NCI-H69 (cell line): Measurements from ENCODE around the gene SF3A2.
A peak's percentile ranks its signal among the peaks of the same experiment; 100 is the strongest.

Experiments
- DNase-seq: peaks from one replicate; lab custom pipeline; 2025; lab: John Stamatoyannopoulos, UW

SF3A2 gene

GRCh38 chr19:2226840-2227360, 9.7 kb upstream of the SF3A2 start:
- no peak for DNase-seq

GRCh38 chr19:2227415-2228156, 9.0 kb upstream of the SF3A2 start:
- no peak for DNase-seq

GRCh38 chr19:2228157-2229030, 8.2 kb upstream of the SF3A2 start:
- DNase-seq, result no peak

GRCh38 chr19:2229103-2230032, 7.3 kb upstream of the SF3A2 start:
- no peak for DNase-seq

GRCh38 chr19:2230033-2230531, 6.5 kb upstream of the SF3A2 start:
- no peak for DNase-seq

GRCh38 chr19:2230807-2231533, 5.7 kb upstream of the SF3A2 start:
- DNase-seq, result no peak

GRCh38 chr19:2231621-2232221, 4.9 kb upstream of the SF3A2 start:
- DNase-seq, result peak; percentile 53

- DNase-seq, result no peak
These were observed 4.1 kb upstream of the SF3A2 start for GRCh38 chr19:2232286-2233151.

- DNase-seq, result no peak
These were observed 2.9 kb upstream of the SF3A2 start for GRCh38 chr19:2233601-2234280.

GRCh38 chr19:2234996-2235380, 1.6 kb upstream of the SF3A2 start:
- DNase-seq, result no peak

- DNase-seq, result peak; percentile 98
These were observed 1.1 kb upstream of the SF3A2 start for GRCh38 chr19:2235381-2236063.

- DNase-seq, result no peak
These were observed 635 bp upstream of the SF3A2 start for GRCh38 chr19:2236064-2236313.

GRCh38 chr19:2237051-2237868, 636 bp downstream of the SF3A2 start:
- peak; percentile 53 for DNase-seq

- no peak for DNase-seq
These were observed 1.2 kb downstream of the SF3A2 start for GRCh38 chr19:2237869-2238153.

GRCh38 chr19:2239173-2239572, 2.5 kb downstream of the SF3A2 start:
- no peak for DNase-seq

- no peak for DNase-seq
These were observed 3.4 kb downstream of the SF3A2 start for GRCh38 chr19:2239771-2240770.
